Gastrocnemius medialis (tissue), 4 donors: ENCODE data around the gene SFMBT2.

Source experiments
- CTCF ChIP-seq, 5 experiments: fragments of 450-650 bp in 3 of 5; fragments of 200-600 bp in 2 of 5; sonication (generic) in 2 of 5; IDR thresholded peaks in 4 of 5; conservative IDR thresholded peaks in 1 of 5; 1 replicate in 4 of 5; 2 replicates in 1 of 5; pipeline ENCODE4 v1.5.1; 2016 to 2019; ENCODE audit warnings: antibody characterized with exemption in 5 of 5, mild to moderate bottlenecking in 3 of 5, moderate library complexity in 3 of 5
- POLR2A ChIP-seq, 2 donors: fragments of 450-650 bp; IDR thresholded peaks; one replicate each; pipeline ENCODE4 v1.6.1; 2017; ENCODE audit warnings: antibody characterized with exemption in 2 of 2, mild to moderate bottlenecking in 2 of 2, moderate library complexity in 2 of 2

- TF ChIP-seq CTCF (IDR thresholded peaks at IDR 0.05 in 4 of 5, conservative IDR thresholded peaks at IDR 0.05 in 1 of 5) (no peak), POLR2A (IDR thresholded peaks at IDR 0.05) (no peak)
These were observed 866 bp upstream of the SFMBT2 start for GRCh38 chr10:7411671-7412128.
